Stimulated activated CD4-positive, alpha-beta T cell treated with anti-CD3 and anti-CD28 coated beads, TNF-alpha, amount 100 ng/mL, for 1 hour (primary cell): ENCODE results near the gene WDHD1.
A peak's percentile ranks its signal among the peaks of the same experiment; 100 is the strongest.
"Not testable (repeated sequence)": the region's sequence is repeated elsewhere in the genome, so short reads cannot be mapped to it uniquely, and the experiment has no call there.

Experiments
- DNase-seq, 3 donors: peaks; one replicate each; pipeline ENCODE4 v3.0.0-alpha.2; 2020; ENCODE audit warnings: low read depth in 3 of 3, low spot score in 1 of 3

The WDHD1 gene

DNA sequence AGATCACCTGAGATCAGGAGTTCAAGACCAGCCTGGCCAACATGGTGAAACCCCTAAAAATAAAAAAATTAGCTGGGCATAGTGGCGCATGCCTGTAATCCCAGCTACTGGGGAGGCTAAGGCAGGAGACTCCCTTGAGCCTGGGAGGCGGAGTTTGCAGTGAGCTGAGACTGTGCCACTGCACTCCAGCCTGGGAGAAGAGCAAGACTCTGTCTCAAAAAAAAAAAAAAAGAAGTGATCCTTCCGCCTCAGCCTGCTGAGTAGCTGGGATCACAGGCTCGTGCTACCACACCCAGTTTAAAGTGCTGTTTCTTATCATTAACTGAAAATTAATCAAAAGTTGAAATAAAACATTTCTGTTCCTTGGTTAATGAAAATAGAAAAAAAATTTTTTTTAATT, 117.9 kb downstream of the WDHD1 start:
- DNase-seq: not testable (repeated sequence)

DNA sequence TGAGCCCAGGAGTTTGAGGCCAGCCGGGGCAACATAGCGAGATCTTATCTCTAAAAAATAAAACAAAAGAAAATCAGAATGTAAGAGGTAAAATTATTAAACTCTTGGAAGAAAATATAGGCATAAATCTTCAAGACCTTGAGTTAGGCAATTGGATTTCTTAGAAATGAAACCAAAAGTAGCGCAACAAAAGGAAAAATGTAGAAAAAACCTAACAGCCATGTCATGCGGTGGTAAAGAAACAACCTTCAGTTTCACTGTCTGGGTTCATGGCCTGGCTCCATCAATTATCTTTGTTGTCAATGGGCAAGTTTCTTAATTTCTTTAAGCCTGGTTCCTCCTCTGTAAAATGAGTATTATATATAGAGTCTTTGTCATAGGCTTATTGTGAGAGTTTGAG, 118.7 kb downstream of the WDHD1 start:
- no peak for DNase-seq

DNA sequence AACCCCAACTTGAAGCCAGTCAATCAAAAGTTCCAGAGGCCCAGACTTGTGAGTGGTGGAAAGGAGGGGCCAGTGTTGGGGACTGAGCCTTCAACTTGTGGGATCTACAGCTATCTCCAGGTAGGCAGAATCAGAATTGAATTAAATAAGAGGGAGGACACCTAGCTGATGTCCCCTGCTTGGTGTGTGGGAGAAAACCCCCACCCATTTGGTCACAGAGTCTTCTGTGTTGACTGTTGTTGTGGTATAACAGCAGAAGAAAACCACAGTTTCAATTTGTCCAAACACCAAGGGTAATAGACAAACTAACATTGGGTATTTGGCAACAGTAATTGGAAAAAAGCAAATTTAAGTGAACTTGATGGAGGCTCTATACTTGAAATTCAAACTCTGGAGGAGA, 120.8 kb downstream of the WDHD1 start:
- no peak for DNase-seq

DNA sequence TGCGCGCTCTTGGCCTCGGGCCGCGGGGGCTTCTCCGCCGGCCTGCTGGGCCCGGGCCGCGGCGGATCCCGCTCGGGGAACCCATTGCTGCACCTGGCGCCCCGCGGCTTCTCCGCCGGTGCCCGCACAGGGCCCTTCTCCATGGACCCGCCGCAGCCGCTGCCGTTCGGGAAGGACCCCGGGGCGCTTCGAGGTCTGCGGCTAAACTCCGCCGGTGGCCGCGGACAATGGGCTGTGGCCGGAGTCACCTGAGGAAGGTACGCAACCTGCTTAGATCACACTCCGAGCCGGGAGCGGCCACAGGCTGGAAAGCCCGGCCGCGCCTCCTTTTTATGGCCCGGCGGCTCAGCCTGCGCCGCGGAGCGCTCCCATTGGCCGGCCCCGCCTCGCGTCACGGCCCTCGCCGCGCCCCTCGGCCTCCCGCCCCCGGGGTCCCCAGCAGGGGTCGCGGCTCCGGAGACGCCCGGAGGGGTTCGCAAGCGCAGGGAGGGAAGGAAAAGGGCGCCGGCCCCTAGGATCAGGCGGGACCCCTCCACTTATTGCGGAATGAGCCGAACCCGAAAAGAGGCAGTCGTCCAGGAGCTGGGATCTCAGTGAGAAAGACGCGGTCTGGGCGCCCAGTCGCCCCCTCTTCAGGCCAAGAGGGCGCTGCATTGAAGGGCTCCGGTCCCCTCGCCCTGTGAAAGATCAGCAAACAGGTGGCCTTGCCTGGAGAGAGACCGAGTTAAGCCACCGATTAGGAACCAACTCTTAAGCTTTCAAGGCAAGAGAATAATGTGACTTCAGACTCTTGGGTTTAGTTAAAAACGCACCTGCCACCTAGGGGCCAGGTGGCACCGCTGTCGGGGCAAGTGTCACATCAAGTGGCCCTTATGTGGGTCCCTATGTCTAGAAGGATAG, 124.1 kb downstream of the WDHD1 start, which contains the start of gene GCH1:
TSS of gene GCH1 (minus strand) at position 306 of the 900 bp plus-strand sequence. CDS start at position 143, 163 bp downstream.
- peak; percentile 38 to 58 (median 52) for DNase-seq

DNA sequence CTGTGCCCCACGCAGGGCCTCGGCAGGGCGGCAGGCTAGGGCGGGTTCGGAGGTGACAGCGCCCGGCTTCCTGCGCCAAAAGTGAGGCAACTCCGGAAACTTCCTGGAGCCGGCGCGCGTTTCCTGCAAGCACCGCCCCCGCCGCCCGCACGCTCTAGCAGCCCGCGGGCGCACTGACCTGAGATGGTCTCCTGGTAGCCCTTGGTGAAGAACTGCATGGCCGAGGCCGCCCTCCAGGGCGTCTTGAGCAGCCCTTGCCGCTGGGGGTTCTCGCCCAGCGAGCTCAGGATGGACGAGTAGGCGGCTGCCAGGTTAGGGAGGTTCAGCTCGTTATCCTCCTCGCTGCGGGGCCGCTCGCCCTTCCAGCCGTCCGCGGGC, 124.8 kb downstream of the WDHD1 start:
- DNase-seq: peak; percentile 49 to 66 (median 62)

DNA sequence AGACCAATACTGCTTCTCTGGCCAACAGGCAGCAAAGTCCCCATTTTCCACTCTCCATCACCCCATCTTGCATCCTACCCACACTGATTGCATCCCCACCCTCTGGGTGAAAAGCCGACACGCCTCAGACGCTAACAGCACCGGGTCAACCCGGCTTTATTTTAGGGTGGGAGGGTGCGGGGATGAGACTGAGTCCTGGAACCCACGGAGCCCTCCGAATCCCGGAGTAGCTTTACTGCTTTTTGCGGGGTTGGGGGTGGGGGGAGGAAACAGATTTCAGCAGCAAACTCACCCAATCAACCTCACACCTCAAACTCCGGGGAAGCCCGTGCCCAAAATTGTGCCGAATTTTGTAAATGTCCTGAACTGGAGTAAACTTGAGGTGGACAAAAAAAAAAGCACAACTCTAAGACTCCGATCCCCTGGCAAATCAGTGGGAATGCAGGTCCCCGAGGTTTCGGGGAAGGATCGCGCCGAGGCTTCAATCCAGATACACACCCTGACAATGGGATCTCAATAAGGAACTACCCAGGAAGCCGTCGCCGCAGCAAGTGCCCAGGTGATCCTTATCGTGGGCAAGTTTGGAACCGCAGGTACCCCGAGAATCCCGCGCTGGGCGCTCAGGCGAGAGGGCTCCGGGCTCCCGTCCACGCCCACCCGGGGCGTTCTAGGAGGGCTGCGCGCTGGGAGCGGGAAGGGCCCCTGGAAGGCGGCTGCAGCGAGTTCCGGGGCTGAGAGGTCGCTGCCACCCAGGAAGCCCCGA, 125.3 kb downstream of the WDHD1 start:
- no peak for DNase-seq

DNA sequence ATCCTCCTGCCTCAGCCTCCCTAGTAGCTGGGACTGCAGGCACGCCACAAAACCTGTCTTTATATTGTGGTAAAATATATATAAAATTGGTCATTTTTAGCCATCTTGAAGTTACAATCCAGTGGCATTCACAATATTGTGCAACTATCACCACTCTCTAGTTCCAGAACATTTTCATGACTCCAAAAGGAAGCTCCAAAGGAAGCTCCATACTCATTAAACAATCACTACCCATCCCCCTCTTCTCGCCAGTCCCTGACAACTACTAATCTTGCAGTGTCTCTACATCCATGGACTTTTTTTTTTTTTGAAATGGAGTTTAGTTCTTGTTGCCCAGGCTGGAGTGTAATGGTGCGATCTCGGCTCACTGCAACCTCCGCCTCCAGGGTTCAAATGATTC, 127.3 kb downstream of the WDHD1 start:
- DNase-seq: no peak

DNA sequence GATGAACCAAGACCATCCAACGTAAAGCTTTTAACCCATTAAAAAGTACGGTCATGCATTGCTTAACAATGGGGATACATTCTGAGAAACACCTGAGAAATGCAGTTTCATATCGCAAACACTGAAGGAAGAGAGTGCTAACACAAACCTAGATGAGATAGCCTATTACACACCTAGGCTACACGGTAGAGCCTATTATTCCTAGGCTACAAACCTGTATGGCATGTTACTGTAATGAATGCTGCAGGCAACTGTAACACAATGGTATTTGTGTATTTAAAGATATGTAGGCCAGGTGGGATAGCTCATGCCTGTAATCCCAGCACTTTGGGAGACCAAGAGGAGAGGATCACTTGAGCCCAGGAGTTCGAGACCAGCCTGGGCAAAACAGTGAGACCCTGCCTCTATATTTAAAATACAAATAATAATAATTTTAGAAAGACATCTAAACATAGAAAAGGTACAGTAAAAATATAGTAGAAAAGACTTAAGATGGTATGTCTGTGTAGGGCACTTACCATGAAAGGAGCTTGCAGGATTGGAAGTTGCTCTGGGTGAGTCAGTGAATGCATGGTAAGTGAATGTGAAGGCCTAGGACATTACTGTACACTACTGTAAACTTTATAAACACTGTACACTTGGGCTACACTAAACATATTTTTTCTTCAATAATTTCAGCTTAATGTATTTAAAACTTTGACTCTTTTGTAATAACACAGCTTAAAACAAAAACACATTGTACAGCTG, 128.9 kb downstream of the WDHD1 start:
- DNase-seq: not testable (repeated sequence)

DNA sequence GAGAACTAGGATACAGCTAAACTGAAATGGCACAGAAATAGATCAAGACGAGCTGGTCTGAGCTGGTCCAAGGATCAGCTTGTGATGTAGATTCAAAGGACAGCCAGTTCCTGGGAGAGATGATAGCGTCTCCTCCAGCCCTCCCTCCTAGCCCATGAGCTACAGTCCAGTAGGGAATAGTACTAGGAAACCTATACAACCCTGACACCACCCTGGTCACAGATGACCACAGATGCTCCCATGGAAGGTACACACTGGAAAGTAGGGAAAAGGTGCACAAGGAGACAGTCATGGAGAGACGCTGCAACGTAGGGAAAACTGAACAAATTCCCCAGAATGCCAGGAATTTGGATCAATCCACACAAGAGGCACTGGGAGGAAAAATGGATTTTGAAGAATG, 131.2 kb downstream of the WDHD1 start:
- no peak for DNase-seq

DNA sequence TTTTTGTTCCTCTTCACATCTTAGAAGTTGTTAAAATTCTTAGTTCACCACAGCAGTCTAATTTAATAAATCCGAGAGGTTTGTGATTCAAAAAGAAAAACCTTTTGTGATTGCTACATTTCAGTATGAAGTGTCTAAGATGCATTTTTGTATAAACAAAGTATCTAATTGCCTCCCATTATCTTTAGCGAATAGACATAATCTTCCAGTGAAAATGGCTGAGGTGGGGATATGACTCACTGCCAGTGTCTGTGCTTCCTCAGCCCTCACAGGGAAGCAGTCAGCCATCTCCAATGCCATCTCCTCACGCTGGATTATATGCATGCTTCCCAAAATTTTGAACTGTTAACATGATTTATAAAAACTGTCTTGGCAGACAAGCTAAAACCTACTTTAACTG, 131.9 kb downstream of the WDHD1 start:
- DNase-seq: no peak

DNA sequence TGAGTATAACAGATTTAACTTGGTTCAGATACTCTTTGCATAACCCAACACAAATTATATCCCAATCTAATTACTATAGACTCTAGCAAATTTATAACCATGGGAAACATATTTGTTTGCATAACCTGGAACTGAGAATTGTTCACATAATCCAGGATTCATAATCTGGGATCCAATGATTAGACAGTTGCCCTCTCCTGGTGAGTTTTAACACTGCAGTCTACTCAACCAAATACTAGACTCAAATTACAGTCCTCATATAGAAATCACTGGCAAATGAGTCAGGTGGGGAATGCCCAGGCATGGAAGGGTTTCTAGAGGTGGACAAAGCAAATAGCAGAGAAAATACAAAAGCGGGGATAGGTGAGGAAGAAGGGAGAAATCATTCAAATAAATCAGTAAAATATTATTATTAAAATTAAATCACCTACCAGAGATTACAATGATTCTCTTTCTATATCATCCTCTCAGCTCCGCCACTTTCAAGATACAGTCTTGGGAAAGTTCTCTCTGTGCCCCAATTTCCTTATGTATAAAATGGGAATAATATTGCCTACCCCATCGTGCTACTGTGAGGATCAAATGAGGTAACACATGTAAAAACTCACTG, 133.6 kb downstream of the WDHD1 start:
- no peak for DNase-seq

DNA sequence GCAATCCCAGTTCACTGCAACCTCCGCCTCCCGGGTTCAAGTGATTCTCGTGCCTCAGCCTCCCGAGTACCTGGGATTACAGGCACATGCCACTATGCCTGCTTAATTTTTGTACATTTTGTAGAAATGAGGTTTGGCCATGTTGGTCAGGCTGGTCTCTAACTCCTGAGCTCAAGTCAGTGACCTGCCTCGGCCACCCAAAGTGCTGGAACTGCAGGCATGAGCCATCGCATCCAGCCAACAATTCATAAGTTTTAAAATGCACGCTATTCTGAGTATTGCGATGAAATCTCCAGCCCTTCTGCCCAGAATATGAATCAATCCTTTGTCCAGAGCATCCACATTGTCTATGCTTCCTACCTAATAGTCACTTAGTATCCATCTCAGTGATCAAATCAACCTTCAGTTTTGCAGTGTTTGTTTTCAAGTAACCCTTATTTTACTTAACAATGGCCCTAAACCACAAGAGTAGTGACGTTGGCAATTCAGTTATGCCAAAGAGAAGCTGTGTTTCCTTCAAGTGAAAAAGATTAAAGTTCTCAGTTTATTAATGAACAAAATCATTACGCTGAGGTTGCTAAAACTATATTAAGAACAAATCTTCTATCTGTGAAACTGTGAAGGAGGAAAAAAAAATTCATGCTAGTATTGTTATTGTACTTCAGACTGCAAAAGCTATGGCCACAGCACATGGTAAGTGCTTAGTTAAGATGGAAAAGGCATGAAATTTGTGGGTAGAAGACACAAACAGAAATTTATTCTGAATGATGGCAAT, 135.2 kb downstream of the WDHD1 start:
- no peak for DNase-seq

DNA sequence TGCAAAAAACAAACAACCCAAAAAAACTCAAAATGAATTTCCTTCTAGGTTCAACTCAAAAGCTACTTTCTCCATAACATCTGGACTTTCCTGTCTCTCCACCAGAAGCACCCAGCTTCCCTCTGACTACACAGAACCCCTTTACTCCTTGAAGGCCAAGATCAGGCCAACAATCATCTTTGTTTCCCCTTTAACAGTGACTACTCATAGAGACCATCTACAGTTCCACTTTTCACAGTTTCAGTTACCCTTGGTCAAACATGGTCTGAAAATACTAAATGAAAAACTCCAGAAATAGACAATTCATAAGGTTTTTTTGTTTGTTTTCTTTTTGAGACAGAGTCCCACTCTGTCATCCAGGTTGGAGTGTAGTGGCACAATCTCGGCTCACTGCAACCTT, 136.1 kb downstream of the WDHD1 start:
- no peak for DNase-seq

DNA sequence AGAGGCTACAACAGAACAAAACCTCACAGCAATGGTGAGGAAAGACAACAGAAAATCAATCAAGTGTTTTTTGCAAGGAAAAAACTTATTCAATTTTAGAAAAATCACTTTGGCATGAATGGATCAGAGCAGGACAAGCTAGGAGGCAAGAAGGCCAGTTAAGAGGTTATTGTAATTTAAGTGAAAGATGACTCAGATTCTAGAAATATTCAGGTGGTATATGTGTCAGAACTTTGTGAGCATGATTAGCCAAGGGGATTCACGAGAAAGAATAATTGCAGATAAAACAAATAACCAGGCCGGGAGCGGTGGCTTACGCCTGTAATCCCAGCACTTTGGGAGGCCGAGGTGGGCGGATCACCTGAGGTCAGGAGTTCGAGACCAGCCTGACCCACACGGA, 137.0 kb downstream of the WDHD1 start:
- DNase-seq: no peak
